Measurements from ENCODE around the gene CLEC16A.

The CLEC16A gene

GRCh38 chr16:11036868-11037410 lies 92.6 kb downstream of the CLEC16A start:
- no peak for TF ChIP-seq CTCF (IDR thresholded peaks at IDR 0.05; ENCODE audit: extremely low read depth, missing control alignments)
- DNase-seq (ENCODE audit: low spot score) = no peak

GRCh38 chr16:11038305-11038704 lies 93.9 kb downstream of the CLEC16A start:
- TF ChIP-seq CTCF (IDR thresholded peaks at IDR 0.05; ENCODE audit: extremely low read depth, missing control alignments) = no peak
- DNase-seq (ENCODE audit: low spot score) = no peak

GRCh38 chr16:11038777-11039176 lies 94.4 kb downstream of the CLEC16A start:
- no peak for TF ChIP-seq CTCF (IDR thresholded peaks at IDR 0.05; ENCODE audit: extremely low read depth, missing control alignments)
- no peak for DNase-seq (ENCODE audit: low spot score)

GRCh38 chr16:11039726-11040125 lies 95.4 kb downstream of the CLEC16A start:
- no peak for DNase-seq (ENCODE audit: low spot score)
- no peak for TF ChIP-seq CTCF (IDR thresholded peaks at IDR 0.05; ENCODE audit: extremely low read depth, missing control alignments)

- no peak for DNase-seq (ENCODE audit: low spot score)
- no peak for TF ChIP-seq CTCF (IDR thresholded peaks at IDR 0.05; ENCODE audit: extremely low read depth, missing control alignments)
These were observed 97.8 kb downstream of the CLEC16A start for GRCh38 chr16:11042191-11042590.

GRCh38 chr16:11045441-11045840 lies 101.1 kb downstream of the CLEC16A start:
- no peak for DNase-seq (ENCODE audit: low spot score)
- TF ChIP-seq CTCF (IDR thresholded peaks at IDR 0.05; ENCODE audit: extremely low read depth, missing control alignments) = no peak

- no peak for TF ChIP-seq CTCF (IDR thresholded peaks at IDR 0.05; ENCODE audit: extremely low read depth, missing control alignments)
- no peak for DNase-seq (ENCODE audit: low spot score)
These were observed 101.5 kb downstream of the CLEC16A start for GRCh38 chr16:11045846-11046245.

Measured in GM20000 (cell line).